Kasumi-1 (cell line): ENCODE data around the gene EHMT1.

ENCODE experiments used
- DNase-seq, 2 experiments: peaks; one replicate each; lab custom pipeline; 2025; lab: John Stamatoyannopoulos, UW

EHMT1 gene

DNA sequence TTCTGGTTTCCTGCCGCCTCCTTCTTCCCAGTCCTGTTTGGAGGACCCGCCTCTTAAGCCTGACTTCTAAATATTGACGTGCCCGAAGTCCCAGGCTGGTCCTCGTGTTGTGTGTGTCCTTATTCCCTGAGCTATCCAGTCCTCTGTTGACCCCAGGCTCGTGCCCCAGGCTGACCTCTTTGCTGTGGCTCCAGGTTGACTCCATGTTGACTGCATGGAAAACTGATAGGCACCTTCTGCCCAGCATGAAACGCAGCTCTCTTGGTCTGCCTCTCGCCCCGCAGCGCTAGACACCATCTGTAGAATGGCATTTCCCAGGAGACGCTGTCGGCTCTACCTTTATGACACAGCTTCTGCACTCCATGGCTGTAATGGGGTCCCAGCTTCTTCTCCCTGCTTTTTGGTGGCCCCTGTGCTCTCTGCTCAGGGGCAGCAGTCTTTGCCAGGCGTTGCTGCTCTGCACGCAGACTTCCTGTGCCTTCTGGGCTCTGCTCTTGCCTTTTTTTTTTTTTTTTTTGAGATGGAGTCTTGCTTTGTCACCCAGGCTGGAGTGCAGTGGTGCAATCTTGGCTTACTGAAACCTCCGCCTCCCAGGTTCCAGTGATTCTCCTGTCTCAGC is 28.4 kb downstream of the EHMT1 start:
- peak; percentile 36 to 38 for DNase-seq

DNA sequence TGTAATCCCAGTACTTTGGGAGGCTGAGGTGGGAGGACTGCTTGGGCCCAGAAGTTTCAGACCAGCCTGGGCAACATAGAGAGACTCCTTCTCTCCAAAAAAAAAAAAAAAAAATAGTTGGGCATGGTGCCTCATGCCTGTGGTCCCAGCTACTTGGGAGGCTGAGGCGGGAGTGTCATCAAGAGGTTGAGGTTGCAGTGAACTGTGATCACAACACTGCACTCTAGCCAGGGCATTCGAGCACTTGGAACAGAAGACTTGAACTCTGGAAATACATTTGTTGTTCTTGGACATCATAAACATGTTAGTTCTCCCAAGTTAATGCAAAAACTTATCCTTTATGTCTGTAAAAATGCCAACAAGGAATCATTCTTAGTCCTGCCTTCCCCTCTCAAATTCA is 29.6 kb downstream of the EHMT1 start:
- no peak for DNase-seq

DNA sequence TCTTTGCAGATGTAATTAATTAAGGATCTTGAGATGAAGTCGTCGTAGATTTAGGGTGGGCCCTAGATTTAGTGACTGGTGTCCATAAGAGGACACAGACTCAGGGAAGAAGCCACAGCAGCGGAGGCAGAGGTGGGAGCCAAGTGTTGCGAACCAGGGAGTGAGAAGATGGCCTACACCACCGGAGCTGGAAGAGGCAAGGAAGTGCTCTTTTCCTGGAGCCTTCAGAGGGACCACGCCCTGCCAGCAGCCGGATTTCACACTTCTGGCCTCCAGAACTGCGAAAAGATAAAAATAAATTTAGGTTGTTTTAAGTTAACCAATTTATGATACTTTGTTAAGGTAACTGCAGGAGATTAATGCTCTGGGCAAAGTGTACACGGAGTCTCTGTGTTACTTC is 30.7 kb downstream of the EHMT1 start:
- DNase-seq: no peak

DNA sequence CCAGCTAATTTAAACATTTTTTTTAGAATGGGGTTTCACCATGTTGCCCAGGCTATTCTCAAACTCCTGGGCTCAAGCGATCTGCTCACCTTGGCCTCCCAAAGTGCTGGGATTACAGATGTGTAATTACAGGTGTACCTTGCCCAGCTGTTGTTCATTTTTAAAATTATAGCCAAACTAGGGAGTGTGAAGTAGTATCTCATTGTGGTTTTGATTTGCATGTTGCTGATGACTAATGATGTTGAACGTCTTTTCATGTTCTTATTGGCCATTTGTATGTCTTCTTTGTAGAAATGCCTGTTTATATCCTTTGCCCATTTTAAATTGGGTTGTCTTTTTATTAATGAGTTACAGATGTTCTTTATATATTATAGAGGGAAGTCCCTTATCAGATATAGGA is 31.5 kb downstream of the EHMT1 start:
- no peak for DNase-seq

DNA sequence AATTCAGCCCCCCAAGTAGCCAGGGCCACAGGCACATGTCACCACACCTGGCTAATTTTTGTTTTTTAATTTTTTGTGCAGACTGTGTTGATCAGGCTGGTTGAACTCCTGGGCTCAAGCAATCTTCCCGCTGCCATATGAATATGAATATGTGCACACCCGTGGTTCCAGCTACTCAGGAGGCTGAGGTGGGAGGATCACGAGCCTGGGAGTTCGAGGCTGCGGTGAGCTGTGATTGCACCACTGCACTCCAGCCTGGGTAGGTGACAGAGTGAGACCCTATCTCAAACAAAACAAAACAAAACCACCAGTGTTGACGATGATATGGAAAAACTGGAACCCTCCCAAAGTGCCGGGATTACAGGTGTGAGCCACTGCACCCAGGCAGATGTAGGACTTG is 32.0 kb downstream of the EHMT1 start:
- no peak for DNase-seq

DNA sequence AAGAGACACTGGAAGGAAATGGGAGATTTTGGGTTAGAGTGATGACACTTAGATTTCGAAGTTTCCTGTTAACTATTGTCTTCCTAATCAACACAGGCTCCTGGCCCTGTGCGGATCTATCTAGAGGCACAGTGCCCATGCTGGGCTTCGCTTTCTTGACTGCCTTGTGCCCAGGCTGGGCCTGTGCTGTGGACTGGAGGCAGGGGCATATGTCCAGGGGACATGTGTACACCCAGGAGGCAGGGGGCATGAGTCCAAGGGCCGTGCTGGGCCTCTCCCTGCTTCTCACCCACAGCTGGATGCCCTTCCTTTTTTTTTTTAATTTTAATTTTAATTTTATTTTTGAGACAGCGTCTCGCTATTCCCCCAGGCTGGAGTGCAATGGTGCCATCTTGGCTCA is 37.6 kb downstream of the EHMT1 start:
- no peak for DNase-seq

DNA sequence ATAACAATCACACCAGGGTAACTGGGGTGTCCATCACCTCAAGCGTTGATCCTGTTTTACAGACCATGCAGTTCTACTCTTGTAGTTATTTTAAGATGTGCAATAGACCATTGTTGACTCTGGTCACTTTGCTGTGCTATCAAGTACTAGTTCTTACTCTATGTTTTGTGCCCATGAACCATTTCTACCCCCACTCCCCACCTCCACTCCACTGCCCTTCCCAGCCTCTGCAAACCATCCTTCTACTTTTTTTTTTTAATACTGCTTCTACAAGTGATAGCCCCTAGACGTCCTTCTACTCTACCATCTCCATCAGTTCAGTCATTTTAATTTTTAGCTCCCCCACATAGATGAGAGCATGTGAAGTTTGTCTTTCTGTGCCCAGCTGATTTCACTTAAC is 38.8 kb downstream of the EHMT1 start:
- DNase-seq: no peak

DNA sequence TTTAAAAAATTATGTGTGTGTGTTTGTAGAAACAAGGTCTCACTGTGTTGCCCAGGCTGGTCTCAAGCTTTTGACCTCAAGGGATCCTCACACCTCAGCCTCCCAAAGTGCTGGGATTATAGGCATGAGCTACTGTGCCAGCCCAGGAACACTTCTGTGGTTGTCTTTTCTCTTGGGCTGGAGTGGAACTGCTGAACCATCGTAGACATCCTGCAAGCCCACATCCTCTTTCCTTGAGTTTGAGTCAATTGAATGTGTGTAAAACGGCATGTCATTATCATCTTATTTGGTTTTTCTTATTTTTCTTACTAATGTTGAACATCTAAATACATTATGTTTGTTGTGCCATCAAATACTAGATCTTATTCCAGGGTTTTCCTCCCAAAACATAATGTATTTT is 40.0 kb downstream of the EHMT1 start:
- DNase-seq: peak; percentile 26 to 30

DNA sequence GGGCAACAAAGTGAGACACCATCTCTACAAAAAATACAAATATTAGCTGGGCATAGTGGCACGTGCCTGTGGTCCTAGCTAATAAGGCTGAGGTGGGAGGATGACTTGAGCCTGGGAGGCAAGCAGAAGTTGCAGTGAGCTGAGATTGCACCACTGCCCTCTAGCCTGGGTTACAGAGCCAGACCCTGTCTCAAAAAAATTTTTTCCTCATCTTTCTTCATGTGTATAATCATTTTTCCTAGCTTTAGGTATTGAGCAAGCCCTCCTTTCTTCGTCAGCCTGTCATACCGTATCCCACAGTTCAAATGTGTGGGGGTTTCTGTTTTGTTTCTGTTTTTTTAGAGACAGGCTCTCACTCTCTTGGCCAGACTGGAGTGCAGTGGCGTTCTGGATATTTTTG is 41.3 kb downstream of the EHMT1 start:
- DNase-seq: no peak

DNA sequence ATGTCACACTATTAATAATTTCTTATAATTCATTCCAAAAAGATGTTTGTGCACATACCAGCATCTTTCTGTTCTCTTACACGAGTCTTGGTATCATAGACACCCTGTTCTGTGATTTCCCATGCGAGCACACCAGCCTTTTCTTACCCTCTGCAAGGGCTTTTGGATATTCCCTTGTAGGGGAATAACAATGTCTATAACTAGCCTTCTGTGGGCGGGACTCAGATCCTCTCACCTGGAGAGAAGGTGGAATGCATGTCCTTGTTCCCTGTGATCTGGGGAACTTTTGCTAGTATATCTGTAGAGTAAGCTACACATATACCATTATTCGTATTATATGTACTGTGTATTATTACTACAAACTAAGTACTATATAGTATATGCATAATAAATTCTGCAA is 44.8 kb downstream of the EHMT1 start:
- DNase-seq: no peak

DNA sequence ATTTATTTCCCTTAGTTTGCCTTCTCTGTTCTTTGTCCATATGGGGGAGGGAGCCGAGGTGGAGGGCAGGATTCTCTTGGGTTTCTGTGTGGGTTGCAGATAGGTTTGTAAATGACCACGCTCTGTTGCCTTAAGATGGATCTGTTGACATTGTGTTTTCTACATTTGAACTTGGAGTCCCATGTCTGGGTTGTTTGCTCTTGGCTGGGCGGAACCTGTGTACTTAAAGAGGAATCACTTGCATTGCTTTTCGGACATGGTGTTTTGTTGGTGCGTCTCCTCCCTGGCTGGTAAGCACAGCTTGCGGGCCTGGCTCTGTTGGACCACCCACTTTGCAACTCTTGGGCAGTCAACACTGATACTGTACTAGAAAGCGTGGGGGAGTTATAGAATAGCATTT is 45.9 kb downstream of the EHMT1 start:
- no peak for DNase-seq

DNA sequence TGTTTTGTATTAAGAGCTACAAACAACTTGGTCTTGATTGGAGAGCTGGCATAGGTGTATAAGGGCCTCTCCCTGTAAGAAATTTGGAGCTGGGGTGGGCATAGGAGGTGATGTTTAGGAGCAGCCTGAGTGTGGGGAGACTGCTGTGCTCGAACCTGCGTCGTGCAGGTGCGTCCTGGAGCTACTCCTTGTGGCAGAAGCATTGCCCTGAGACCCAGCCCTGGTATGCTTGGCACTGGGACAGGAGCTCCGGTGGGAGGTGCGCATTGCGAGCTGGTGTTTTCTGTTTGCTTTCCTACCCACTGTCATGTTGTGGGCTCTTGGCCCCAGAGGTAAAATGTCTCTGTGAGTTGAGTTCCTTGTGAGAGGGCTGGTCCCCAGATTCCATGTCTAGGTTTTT is 46.4 kb downstream of the EHMT1 start:
- no peak for DNase-seq

DNA sequence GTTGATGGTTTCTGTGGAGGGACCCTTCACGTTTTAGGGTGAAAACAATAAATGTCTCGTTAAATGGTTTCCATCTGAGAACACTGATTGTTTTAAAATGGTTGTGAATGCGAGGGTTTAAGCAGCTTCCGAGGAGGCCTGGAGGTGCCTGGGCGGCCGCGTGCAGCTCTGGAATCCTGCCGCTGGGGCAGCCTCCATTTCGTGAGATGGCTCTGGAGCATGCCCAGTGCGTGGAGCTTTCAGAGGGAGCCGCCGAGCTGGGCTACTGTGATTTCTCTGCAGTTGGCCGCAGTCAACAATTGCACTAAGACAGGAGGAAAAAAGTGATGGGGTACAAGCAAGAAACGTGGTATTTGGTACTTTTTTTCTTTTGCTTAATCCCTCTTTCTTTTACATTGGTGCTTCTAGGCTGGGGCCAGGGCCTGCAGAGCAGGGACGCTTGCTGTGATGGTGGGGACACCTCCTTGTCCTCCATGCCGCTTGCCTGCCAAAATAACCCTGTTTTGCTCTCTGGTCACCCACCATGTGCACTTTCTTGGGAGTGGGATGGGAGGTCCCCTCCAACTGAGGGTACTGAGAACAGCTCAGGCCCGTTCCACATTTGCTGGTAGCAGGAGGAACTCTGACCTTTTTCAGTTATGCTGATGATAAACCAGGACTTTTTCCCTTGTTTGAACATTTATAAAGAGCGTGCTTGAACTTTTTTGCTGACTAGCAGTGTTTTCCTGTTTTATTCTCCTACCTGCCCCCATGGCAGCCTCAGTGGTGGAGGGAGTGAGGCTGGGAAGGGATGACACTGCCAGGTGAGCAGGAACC is 47.1 kb downstream of the EHMT1 start:
- DNase-seq: no peak

DNA sequence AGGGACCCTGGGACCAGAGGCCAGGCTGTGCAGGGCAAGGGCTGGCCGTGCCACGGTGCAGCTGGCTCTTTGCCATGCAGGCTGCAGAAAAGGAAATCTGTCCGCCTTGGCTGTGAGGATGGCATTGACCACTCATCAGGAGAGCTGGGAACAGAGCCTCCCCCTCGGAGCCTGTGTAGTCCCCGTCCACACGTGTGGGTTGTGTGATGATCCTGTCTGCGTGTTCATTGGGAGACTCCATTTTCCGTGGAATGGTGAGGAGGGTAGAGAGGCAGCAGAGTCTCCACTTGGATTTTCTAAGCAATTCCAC is 47.7 kb downstream of the EHMT1 start:
- no peak for DNase-seq

DNA sequence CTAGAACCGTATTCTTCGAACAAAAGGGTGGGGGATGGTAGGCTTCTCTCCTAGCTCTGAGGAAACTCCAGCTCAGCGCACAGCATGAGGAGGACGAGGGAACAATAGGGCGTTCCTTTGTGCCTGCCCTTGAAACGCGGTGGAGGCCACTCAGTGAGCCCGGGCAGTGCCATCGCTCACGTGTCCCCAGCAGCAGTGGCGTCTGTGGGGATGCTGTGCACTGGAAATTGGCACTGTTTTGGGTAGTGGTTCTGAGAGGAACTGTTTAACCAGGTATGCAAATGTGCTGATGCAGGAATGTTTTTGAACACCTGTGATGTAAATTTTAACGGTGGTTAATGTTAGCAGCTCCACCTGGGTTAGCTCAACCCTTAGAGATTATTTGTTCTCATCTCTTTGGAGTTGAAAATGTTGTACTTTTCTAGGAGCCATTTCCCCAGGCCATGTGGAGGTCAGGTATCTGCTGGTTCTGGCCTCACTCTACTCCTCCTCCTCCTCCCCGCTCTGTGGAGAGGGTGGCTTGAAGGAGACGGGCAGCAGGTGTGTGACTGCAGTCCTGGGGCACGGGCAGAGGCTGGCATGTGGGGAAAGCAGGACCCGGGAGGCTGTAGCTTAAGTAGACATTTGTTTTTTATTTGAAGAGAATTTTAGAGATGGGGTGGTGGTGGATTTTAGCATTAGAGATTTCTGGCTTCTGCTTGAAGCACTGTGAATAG is 48.3 kb downstream of the EHMT1 start:
- DNase-seq: no peak

DNA sequence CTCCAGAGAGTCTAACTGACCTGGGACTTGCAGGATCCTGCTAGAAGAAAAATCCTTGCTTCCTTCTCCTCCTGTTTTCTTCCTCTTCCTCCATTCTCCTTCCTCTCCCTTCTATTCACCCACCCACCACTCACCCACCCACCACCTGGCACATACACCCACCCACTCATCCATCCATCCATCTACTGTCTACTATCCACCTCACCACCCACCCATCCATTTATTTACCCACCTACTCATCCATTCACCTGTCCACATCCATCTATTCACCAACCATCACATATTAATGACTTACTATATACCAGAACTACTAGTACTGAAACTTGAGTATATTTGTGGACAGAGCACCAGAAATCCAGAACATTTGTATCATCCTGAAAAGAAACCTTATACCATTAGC is 49.4 kb downstream of the EHMT1 start:
- no peak for DNase-seq

DNA sequence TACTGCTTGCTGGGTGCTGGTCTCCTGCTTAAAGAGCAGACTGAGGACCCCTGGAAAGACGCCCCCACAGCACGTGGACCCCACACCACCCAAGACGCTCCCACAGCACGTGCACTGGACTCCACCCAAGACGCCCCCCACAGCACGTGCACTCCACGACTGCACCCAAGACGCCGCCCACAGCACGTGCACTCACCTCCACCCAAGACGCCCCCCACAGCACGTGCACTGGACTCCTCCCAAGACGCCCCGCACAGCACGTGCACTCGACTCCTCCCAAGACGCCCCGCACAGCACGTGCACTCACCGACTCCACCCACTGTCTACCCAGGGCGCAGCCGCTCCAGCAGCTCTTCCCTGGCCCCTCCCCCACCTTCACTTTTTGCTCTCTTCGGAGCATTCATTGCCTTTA is 50.5 kb downstream of the EHMT1 start:
- no peak for DNase-seq

DNA sequence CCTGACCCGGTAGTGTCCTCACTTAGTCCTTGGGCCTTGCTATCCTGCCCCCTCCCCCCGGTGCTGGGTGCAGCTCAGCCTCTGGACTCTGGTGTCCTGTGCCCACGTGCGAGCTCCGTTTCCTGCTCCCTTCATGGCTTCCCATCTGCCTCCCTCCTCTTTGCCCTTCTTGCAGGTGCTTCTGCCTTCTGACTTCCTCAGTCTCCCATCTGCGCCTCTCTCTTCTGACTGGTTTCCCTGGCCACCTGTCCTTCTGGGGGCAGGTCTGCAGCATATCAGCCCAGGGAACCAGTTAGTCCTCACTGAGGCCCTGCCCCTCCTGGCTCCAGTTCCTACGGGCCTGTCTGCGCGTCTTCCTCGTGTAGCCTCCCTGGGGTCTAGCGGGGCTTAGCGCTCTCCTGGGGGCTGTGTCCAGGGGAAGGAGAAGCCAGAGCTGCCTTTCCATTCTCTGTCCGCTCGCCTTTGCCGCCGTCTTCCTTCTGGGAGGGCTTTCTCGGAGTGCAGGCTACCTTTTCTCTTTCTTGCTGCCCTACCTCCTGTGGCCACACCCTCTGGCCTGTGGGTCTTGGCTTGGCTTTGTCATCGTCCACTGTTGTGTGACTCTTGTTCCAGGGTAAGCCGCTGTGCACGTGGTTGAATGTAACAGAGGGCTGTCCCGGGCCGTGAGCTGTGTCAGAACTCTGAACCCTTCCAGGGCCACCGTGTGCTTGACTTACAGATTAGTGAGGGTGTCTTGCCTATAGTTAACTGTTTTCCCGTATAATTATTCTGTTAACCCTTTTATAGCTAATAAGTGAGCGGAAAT is 51.8 kb downstream of the EHMT1 start:
- DNase-seq: no peak

DNA sequence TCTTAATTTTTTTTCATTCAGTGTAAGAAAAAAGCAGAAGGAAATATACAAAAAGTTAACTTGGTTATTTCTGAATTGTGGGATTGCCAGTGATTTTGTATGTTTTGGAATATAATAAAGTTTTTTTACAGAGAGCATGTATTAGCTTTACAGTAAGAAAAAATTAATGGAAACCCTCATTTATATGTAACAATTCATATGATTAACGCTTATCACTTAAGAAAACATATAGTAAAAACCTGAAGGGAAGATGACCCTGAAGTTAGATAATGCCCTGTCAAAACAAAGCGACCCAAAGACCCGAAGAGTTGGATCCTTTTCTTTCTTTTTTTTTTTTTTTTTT is 52.4 kb downstream of the EHMT1 start:
- no peak for DNase-seq

DNA sequence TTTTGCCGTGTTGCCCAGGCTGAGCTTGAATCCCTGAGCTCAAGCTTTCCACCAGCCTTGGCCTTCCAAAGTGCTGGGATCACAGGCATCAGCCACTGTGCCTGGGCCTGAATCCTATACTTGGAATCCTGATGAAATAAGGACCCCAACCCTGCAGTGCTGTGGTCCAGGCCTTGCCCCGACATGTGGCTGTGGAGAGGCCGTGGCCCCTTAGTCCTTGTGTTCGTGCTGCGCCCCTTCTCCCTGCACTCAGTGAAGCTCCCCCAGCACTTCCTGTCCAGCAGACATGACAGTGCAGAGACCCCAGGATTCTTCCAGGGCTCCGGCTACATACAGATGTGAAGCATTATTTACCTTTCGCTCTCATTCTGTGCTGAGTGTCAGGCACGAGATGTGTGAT is 52.9 kb downstream of the EHMT1 start:
- no peak for DNase-seq

DNA sequence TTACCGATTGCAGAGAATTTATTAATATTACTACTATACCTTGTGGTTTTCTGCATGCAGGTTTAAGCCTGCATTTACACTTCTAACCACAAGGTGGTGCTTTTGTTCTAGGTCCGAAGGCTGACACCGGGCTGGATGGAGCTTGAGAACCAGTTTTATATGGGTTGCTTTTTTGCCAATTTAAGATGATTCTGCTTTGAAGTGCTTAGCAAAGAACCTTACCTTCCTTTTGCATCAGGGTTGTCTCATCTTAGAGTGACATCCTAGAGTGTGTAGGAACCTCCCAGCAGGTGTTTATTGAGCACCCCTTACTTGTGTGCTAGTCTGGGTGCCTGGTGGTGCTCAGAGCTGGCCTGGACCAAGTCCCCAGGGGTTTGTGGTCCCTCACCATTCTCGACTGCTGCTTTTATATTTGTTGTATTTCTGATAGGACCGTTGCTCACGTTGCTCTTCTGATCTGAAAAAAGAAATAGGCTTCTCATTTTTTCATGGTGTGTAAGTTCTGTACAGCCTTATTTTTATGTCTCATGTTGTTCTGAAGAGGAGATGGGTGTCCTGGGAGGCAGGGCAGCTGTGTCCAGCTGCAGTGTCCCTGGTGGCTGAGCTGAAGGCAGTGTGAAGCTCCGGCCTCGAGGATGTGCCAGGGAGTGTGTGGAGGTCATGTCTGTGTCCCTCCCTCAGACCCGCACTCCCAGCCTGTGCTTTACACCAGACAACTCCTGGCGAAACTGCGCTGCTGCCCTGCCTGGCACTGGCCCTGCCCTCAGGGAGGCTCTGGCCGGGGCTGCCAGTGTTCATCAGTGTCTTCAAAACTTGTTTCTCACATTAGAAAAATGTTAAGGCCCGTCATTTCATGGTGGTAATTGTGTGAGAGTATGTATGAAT is 54.3 kb downstream of the EHMT1 start:
- DNase-seq: peak; percentile 77 to 82

DNA sequence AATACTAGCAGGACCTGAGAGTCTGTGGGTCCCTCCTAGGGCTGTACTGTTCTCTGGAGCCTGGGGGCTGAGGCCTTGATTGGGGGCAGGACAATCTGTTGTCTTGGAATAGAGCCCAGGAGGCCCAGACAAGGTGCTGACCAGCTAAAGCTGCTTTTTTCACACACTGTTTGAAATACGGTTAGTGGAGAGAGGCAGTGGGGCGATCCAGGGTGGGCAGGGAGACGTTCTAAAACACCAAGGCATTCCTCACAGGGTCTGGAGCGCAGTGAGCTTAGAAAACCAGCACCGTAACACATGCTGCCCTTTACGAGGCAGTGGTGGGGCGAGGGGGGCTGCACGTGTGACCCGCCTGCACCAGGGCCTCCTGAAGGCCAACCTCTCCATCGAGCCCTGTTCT is 55.1 kb downstream of the EHMT1 start:
- DNase-seq: no peak
